Gastroesophageal sphincter (tissue), 3 donors: ENCODE data around the gene PARD6B.

Source experiments
- POLR2A ChIP-seq, 2 donors: fragments of 450-650 bp; IDR thresholded peaks; one replicate each; pipeline ENCODE4 v1.6.1; 2017; ENCODE audit warnings: antibody characterized with exemption in 2 of 2, mild to moderate bottlenecking in 2 of 2, moderate library complexity in 1 of 2
- POLR2AphosphoS5 ChIP-seq: sonication (generic); formaldehyde crosslinking; IDR thresholded peaks from one replicate; pipeline ENCODE4 v1.6.1; 2017; ENCODE audit warnings: antibody characterized with exemption
- TF ChIP-seq, protein P1 (sequence below), 4 experiments: fragments of 200-600 bp in 2 of 4; fragments of 450-650 bp in 2 of 4; sonication (generic) in 1 of 4; IDR thresholded peaks; one replicate each; pipeline ENCODE4 v1.5.1; 2017 to 2019; ENCODE audit warnings: antibody characterized with exemption in 4 of 4, mild to moderate bottlenecking in 2 of 4, moderate library complexity in 2 of 4

DNA sequence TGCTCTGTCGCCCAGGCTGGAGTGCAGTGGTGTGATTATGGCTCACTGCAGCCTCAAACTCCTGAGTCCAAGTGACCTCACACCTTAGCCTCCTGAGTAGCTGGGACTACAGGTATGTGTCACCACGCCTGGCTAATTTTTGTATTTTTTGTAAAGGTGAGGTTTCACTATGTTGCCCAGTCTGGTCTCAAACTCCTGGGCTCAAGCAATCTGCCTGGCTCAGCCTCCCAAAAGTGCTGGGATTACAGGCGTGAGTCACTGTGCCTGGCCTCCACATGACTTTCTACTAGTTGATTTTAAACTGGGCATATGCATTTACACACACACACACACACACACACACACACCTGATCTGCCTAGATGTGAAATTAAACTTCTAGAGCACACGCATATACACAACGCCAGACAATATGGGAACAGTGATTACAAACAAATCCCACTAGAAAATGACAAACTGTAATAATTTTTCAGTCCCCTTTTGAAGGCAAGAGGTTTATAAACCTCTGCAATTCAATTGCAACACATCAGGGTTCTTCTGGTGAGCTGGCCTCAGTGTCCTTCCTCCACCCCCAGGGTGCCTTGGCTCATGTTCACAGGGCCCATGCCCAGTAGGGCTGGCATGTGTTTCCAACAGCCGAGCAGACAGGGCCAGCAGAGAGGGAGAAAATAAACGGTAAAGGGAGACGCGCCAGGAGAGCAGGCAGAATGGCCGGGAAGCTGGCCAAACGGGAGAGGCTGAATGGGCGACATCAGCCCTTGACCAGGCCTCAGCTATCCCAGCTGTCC, 31.2 kb downstream of the PARD6B start:
- TF ChIP-seq POLR2A (IDR thresholded peaks at IDR 0.05) (no peak), POLR2AphosphoS5 (peak; percentile 90)
- TF ChIP-seq, protein P1, sequence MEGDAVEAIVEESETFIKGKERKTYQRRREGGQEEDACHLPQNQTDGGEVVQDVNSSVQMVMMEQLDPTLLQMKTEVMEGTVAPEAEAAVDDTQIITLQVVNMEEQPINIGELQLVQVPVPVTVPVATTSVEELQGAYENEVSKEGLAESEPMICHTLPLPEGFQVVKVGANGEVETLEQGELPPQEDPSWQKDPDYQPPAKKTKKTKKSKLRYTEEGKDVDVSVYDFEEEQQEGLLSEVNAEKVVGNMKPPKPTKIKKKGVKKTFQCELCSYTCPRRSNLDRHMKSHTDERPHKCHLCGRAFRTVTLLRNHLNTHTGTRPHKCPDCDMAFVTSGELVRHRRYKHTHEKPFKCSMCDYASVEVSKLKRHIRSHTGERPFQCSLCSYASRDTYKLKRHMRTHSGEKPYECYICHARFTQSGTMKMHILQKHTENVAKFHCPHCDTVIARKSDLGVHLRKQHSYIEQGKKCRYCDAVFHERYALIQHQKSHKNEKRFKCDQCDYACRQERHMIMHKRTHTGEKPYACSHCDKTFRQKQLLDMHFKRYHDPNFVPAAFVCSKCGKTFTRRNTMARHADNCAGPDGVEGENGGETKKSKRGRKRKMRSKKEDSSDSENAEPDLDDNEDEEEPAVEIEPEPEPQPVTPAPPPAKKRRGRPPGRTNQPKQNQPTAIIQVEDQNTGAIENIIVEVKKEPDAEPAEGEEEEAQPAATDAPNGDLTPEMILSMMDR (IDR thresholded peaks at IDR 0.05): peak in 1 of 4 experiments; percentile 25
